ENCODE measurements around the gene ADAMTS5. TPM values are rescaled to one million over a fixed set of nuclear protein-coding genes. Genes with fewer than 3 reads are reported as not detected.

Gene ADAMTS5
- total and polyA plus RNA-seq, 2 donors (not counting 3 experiments of a cell fraction or from before 2014, with no cell fraction given): not detected

GRCh38 chr21:26936641-26937040, 30.2 kb downstream of the ADAMTS5 start:
- no peaks in the 10 kb centered on the region for H3K4me1 ChIP-seq (ENCODE audit: control insufficient read depth, extremely low read depth, insufficient read depth, low read length)
- H3K27ac ChIP-seq (ENCODE audit: insufficient read depth, low read depth, low read length): no peak overlapping the region
- no peaks in the 10 kb centered on the region for H3K36me3 ChIP-seq (ENCODE audit: control insufficient read depth in 2 of 2, extremely low read depth in 1 of 2, insufficient read depth in 2 of 2, low read length in 2 of 2)
- CTCF ChIA-PET: no interaction called here
- H3K27me3 ChIP-seq (ENCODE audit: control insufficient read depth in 2 of 2, insufficient read depth in 2 of 2, low read length in 2 of 2): no peaks in the 10 kb centered on the region
- DNase-seq (ENCODE audit: low read depth, low spot score) (no peak), FAIRE-seq (no peak)
- no TSS peak for BruUV-seq (replicated peaks)
- no peak overlapping the region for H3K9ac ChIP-seq (replicated peaks; ENCODE audit: extremely low read depth, insufficient read depth, low read length)
- no peaks in the 10 kb centered on the region for H3K9me1 ChIP-seq (replicated peaks; ENCODE audit: control insufficient read depth, extremely low read depth, insufficient read depth, low read length)
- POLR2A ChIA-PET: no interaction called here
- H3K4me2 ChIP-seq (ENCODE audit: insufficient read depth, low read length): no peak overlapping the region
- H3K79me2 ChIP-seq (ENCODE audit: control insufficient read depth, insufficient read depth, low read length): no peaks in the 10 kb centered on the region
- dilution Hi-C loops (cut with MboI; ENCODE audit: extremely low pct_ligation_motif_present, low sequenced_read_pairs): no loop called here
- no peak overlapping the region for H3K4me3 ChIP-seq (replicated peaks in 1 of 3; ENCODE audit: insufficient read depth in 1 of 3, low read depth in 1 of 3, low read length in 3 of 3)
- H4K20me1 ChIP-seq (replicated peaks; ENCODE audit: control insufficient read depth, extremely low read depth, insufficient read depth, low read length): no peaks in the 10 kb centered on the region
- intact Hi-C loops (cut with micrococcal nuclease): no loop called here
- no peaks in the 10 kb centered on the region for H3K9me3 ChIP-seq (replicated peaks; ENCODE audit: control insufficient read depth, insufficient read depth, low read length)
- TF ChIP-seq FOS (IDR thresholded peaks at IDR 0.05; ENCODE audit: borderline replicate concordance, insufficient read depth, low read length) (no peak), MAX (IDR thresholded peaks at IDR 0.05; ENCODE audit: insufficient read depth, insufficient read length) (no peak), GATA2 (IDR thresholded peaks at IDR 0.05; ENCODE audit: insufficient read depth, insufficient read length, low read depth, low read length) (no peak)
- TF ChIP-seq, protein P1, sequence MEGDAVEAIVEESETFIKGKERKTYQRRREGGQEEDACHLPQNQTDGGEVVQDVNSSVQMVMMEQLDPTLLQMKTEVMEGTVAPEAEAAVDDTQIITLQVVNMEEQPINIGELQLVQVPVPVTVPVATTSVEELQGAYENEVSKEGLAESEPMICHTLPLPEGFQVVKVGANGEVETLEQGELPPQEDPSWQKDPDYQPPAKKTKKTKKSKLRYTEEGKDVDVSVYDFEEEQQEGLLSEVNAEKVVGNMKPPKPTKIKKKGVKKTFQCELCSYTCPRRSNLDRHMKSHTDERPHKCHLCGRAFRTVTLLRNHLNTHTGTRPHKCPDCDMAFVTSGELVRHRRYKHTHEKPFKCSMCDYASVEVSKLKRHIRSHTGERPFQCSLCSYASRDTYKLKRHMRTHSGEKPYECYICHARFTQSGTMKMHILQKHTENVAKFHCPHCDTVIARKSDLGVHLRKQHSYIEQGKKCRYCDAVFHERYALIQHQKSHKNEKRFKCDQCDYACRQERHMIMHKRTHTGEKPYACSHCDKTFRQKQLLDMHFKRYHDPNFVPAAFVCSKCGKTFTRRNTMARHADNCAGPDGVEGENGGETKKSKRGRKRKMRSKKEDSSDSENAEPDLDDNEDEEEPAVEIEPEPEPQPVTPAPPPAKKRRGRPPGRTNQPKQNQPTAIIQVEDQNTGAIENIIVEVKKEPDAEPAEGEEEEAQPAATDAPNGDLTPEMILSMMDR (IDR thresholded peaks at IDR 0.05; ENCODE audit: extremely low read depth in 1 of 2, insufficient read depth in 1 of 2, low read depth in 1 of 2, low read length in 2 of 2): no peak
- H2AFZ ChIP-seq (ENCODE audit: low read depth, low read length): no peak overlapping the region

- ChIA-PET POLR2A (no interaction called here), CTCF (no interaction called here)
- Histone ChIP-seq H3K4me1 (ENCODE audit: control insufficient read depth, extremely low read depth, insufficient read depth, low read length) (no peaks in the 10 kb centered on the region), H3K36me3 (ENCODE audit: control insufficient read depth in 2 of 2, extremely low read depth in 1 of 2, insufficient read depth in 2 of 2, low read length in 2 of 2) (no peaks in the 10 kb centered on the region), H4K20me1 (replicated peaks; ENCODE audit: control insufficient read depth, extremely low read depth, insufficient read depth, low read length) (no peaks in the 10 kb centered on the region), H3K9me3 (replicated peaks; ENCODE audit: control insufficient read depth, insufficient read depth, low read length) (no peaks in the 10 kb centered on the region), H2AFZ (ENCODE audit: low read depth, low read length) (no peak overlapping the region), H3K27me3 (ENCODE audit: control insufficient read depth in 2 of 2, insufficient read depth in 2 of 2, low read length in 2 of 2) (no peaks in the 10 kb centered on the region), H3K4me2 (ENCODE audit: insufficient read depth, low read length) (no peak overlapping the region), H3K79me2 (ENCODE audit: control insufficient read depth, insufficient read depth, low read length) (no peaks in the 10 kb centered on the region), H3K9ac (replicated peaks; ENCODE audit: extremely low read depth, insufficient read depth, low read length) (no peak overlapping the region), H3K4me3 (replicated peaks in 1 of 3; ENCODE audit: insufficient read depth in 1 of 3, low read depth in 1 of 3, low read length in 3 of 3) (no peak overlapping the region), H3K27ac (ENCODE audit: insufficient read depth, low read depth, low read length) (no peak overlapping the region), H3K9me1 (replicated peaks; ENCODE audit: control insufficient read depth, extremely low read depth, insufficient read depth, low read length) (no peaks in the 10 kb centered on the region)
- FAIRE-seq: no peak
- no TSS peak for BruUV-seq (replicated peaks)
- intact Hi-C loops (cut with micrococcal nuclease): no loop called here
- DNase-seq (ENCODE audit: low read depth, low spot score): no peak
- TF ChIP-seq EZH2 (IDR thresholded peaks at IDR 0.05; ENCODE audit: borderline replicate concordance, low read depth, low read length, severe bottlenecking) (no peak), MAX (IDR thresholded peaks at IDR 0.05; ENCODE audit: insufficient read depth, insufficient read length) (no peak), JUN (IDR thresholded peaks at IDR 0.05; ENCODE audit: borderline replicate concordance, insufficient read depth, insufficient read length, low read depth) (no peak), POLR2A (IDR thresholded peaks at IDR 0.05; ENCODE audit: low read depth, low read length) (no peak)
- dilution Hi-C loops (cut with MboI; ENCODE audit: extremely low pct_ligation_motif_present, low sequenced_read_pairs): no loop called here
Observed at GRCh38 chr21:26935977-26936376, 30.9 kb downstream of the ADAMTS5 start.
